ENCODE data around the gene SH3GL2. TPM values are rescaled to one million over a fixed set of nuclear protein-coding genes. Genes with fewer than 3 reads are reported as not detected.

SH3GL2 gene
- total and polyA plus RNA-seq, 4 donors: 0.06 to 0.08 TPM; not detected in 2

DNA sequence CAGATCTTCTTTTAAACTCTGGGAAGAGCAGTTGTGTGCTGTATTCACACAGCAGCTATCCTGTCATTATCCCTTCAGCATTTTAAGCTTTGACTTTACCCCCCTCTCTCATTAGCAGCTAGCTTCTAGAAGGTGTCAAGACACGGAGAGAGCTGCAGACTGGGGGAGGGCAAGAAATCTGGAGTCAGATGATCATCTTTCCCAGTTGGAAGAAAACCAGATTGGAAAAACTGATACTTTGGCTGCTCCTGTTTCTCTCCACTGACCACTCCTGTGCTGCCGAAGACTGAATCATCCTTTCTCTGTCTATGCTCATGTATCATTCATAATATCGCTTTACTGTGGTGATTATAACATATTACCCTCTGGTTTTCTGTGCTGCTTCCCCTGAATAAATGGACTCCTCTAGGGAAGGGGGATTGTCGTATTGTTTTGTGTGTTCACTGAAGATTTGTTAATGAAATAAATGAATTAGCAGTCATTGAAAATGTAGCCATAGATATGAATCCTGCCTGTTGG is 75.1 kb downstream of the SH3GL2 start:
- Histone ChIP-seq H3K4me3 (ENCODE audit: low read depth in 1 of 3, low read length in 3 of 3) (no peak overlapping the region), H3K9ac (ENCODE audit: low read depth in 1 of 2, low read length in 2 of 2) (no peak overlapping the region), H3K4me1 (ENCODE audit: control insufficient read depth in 4 of 4, insufficient read depth in 4 of 4, low read length in 3 of 4) (no peaks in the 10 kb centered on the region), H3K27ac (ENCODE audit: low read depth in 1 of 2, low read length in 2 of 2) (no peak overlapping the region), H3K36me3 (ENCODE audit: control insufficient read depth in 4 of 4, insufficient read depth in 3 of 4, low read depth in 1 of 4, low read length in 3 of 4) (no peaks in the 10 kb centered on the region), H3K27me3 (ENCODE audit: control insufficient read depth in 4 of 4, insufficient read depth in 4 of 4, low read length in 3 of 4) (peaks cover 0 to 3% (median 0%) of the 10 kb centered on the region in 4 donors), H3K9me3 (ENCODE audit: control insufficient read depth in 4 of 4, low read length in 3 of 4) (no peaks in the 10 kb centered on the region)
- no peak for DNase-seq (ENCODE audit: low spot score)
- TF ChIP-seq SP1 (IDR thresholded peaks at IDR 0.05): no peak
- TF ChIP-seq, protein P1, sequence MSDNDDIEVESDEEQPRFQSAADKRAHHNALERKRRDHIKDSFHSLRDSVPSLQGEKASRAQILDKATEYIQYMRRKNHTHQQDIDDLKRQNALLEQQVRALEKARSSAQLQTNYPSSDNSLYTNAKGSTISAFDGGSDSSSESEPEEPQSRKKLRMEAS (IDR thresholded peaks at IDR 0.05): no peak
- TF ChIP-seq RXRA (IDR thresholded peaks at IDR 0.05): no peak
- no peak for TF ChIP-seq FOXA1 (IDR thresholded peaks at IDR 0.05)
- TF ChIP-seq HNF4G (IDR thresholded peaks at IDR 0.05): no peak
- TF ChIP-seq, protein P2, sequence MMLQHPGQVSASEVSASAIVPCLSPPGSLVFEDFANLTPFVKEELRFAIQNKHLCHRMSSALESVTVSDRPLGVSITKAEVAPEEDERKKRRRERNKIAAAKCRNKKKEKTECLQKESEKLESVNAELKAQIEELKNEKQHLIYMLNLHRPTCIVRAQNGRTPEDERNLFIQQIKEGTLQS (IDR thresholded peaks at IDR 0.05): no peak
- no peak for TF ChIP-seq YY1 (IDR thresholded peaks at IDR 0.05)
- TF ChIP-seq RAD21 (IDR thresholded peaks at IDR 0.05): no peak
- TF ChIP-seq, protein P3, sequence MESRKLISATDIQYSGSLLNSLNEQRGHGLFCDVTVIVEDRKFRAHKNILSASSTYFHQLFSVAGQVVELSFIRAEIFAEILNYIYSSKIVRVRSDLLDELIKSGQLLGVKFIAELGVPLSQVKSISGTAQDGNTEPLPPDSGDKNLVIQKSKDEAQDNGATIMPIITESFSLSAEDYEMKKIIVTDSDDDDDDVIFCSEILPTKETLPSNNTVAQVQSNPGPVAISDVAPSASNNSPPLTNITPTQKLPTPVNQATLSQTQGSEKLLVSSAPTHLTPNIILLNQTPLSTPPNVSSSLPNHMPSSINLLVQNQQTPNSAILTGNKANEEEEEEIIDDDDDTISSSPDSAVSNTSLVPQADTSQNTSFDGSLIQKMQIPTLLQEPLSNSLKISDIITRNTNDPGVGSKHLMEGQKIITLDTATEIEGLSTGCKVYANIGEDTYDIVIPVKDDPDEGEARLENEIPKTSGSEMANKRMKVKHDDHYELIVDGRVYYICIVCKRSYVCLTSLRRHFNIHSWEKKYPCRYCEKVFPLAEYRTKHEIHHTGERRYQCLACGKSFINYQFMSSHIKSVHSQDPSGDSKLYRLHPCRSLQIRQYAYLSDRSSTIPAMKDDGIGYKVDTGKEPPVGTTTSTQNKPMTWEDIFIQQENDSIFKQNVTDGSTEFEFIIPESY (IDR thresholded peaks at IDR 0.05): no peak
- TF ChIP-seq FOXA2 (IDR thresholded peaks at IDR 0.05): no peak
- TF ChIP-seq, protein P4, sequence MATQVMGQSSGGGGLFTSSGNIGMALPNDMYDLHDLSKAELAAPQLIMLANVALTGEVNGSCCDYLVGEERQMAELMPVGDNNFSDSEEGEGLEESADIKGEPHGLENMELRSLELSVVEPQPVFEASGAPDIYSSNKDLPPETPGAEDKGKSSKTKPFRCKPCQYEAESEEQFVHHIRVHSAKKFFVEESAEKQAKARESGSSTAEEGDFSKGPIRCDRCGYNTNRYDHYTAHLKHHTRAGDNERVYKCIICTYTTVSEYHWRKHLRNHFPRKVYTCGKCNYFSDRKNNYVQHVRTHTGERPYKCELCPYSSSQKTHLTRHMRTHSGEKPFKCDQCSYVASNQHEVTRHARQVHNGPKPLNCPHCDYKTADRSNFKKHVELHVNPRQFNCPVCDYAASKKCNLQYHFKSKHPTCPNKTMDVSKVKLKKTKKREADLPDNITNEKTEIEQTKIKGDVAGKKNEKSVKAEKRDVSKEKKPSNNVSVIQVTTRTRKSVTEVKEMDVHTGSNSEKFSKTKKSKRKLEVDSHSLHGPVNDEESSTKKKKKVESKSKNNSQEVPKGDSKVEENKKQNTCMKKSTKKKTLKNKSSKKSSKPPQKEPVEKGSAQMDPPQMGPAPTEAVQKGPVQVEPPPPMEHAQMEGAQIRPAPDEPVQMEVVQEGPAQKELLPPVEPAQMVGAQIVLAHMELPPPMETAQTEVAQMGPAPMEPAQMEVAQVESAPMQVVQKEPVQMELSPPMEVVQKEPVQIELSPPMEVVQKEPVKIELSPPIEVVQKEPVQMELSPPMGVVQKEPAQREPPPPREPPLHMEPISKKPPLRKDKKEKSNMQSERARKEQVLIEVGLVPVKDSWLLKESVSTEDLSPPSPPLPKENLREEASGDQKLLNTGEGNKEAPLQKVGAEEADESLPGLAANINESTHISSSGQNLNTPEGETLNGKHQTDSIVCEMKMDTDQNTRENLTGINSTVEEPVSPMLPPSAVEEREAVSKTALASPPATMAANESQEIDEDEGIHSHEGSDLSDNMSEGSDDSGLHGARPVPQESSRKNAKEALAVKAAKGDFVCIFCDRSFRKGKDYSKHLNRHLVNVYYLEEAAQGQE (IDR thresholded peaks at IDR 0.05): no peak
- no peak for TF ChIP-seq NR2F2 (IDR thresholded peaks at IDR 0.05)
- TF ChIP-seq HNF4A (conservative IDR thresholded peaks at IDR 0.05): no peak
- no peak for TF ChIP-seq TAF1 (conservative IDR thresholded peaks at IDR 0.05)
- no peak for TF ChIP-seq GABPA (IDR thresholded peaks at IDR 0.05 in 1 of 2, conservative IDR thresholded peaks at IDR 0.05 in 1 of 2)
- TF ChIP-seq, protein P5, sequence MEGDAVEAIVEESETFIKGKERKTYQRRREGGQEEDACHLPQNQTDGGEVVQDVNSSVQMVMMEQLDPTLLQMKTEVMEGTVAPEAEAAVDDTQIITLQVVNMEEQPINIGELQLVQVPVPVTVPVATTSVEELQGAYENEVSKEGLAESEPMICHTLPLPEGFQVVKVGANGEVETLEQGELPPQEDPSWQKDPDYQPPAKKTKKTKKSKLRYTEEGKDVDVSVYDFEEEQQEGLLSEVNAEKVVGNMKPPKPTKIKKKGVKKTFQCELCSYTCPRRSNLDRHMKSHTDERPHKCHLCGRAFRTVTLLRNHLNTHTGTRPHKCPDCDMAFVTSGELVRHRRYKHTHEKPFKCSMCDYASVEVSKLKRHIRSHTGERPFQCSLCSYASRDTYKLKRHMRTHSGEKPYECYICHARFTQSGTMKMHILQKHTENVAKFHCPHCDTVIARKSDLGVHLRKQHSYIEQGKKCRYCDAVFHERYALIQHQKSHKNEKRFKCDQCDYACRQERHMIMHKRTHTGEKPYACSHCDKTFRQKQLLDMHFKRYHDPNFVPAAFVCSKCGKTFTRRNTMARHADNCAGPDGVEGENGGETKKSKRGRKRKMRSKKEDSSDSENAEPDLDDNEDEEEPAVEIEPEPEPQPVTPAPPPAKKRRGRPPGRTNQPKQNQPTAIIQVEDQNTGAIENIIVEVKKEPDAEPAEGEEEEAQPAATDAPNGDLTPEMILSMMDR (IDR thresholded peaks at IDR 0.05; ENCODE audit: low read depth, low read length, missing input control): no peak
- no peak for TF ChIP-seq EGR1 (IDR thresholded peaks at IDR 0.05; ENCODE audit: low read depth in 2 of 2)
- TF ChIP-seq JUND (IDR thresholded peaks at IDR 0.05): no peak
- WGBS: 76% methylated on average over 4 of the region's 4 CpGs

Measured in liver (tissue), 9 donors.